Measurements from ENCODE around the gene NPHP4. TPM values are rescaled to one million over a fixed set of nuclear protein-coding genes. Genes with fewer than 3 reads are reported as not detected.

NPHP4 gene
- total and polyA plus RNA-seq, 9 of the 15 experiments (the other 6 are each of a cell fraction or from before 2014, with no cell fraction given), result 0.52 to 26.2 (median 6.7) TPM

GRCh38 chr1:5863238-5863637 lies 129.0 kb downstream of the NPHP4 start (continued):
- TF ChIP-seq MGA (IDR thresholded peaks at IDR 0.05) (no peak), VEZF1 (CRISPR knock-in tag; IDR thresholded peaks at IDR 0.05) (no peak)
